GM21390 (cell line): ENCODE data around the gene PRR13.
"Not testable (repeated sequence)": the region's sequence is repeated elsewhere in the genome, so short reads cannot be mapped to it uniquely, and the experiment has no call there.

Source experiments
- ATAC-seq: cut with Tn5 transposase; IDR thresholded peaks from one replicate; pipeline ENCODE4 v1.9.1; 2021; ENCODE audit not compliant: unreplicated experiment

Gene PRR13

DNA sequence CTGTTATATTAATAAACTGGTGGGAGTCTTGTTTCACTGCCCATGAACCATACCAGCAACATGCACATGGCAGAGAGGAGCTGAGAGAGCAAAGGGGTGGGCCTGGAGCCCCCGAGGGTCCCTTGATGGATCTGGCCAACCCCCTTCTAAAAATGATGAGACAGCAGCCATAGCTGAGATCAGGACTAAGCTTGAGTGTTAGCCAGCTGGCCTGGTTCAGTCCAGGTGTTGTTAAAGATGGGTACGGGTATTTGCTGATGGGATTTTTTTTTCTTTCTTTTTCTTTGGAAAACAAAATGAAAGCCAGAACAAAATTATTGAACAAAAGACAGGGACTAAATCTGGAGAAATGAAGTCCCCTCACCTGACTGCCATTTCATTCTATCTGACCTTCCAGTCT is 26.3 kb downstream of the PRR13 start:
- no peak for ATAC-seq

DNA sequence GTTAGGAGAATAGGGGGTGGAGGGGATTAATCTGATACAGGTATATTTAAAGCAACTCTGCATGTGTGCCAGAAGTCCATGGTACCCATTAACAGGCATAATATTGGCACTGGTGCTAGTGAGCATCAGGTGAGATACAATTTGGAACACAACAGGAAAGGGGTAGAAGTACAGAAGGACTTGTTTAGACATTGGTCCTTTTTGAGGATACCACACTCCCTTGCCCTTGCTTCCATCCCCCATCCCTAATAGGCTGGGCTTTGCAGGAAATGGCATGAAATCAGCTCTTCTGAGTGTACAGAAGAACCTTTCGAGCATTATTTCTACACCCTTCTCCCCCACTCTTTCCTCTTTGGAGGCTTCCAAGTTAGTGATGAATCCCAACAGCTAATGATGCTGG is 26.7 kb downstream of the PRR13 start:
- ATAC-seq: no peak

DNA sequence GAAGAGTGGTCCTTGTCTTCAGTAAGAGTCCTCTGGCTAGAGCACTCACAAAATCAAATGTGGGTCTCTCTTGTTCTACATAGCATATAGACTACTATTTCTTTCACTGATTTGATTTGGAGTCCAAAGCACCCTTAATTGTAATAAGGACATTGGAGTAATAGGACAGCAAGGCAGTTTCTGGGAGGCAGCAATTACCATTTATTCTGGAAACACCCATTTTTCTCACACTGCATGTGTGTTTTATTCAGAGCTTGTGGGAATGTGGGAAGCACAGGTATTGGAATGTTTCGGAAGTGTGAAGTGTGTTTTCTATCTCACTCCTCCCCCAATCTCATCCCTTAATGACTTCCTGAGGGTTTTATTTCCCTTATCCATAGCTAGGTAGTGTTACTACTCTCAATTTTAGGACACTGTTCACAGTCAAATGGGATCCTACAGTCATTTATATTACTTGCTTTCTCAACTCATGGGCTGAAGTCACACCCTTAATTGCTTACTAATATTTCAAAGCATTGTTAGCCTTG is 30.6 kb downstream of the PRR13 start:
- no peak for ATAC-seq

DNA sequence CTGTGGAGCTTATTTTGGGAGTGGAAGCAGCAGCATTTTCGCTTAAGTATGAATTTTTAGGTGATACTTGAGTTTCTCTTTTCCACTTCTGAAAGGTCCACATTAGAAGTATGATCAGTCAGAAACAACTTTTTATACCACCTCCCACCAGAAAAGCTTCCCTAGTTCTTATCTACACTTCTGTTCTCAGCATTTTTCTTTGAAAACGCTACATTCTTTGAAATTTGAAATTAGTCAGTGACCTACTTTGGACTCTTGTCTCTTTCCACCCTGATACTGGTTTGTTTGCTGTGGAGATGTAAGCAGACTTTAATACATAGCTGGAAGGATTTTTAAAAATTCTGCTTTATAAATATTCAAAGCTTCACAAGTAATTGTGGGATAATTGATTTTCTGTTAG is 32.5 kb downstream of the PRR13 start:
- no peak for ATAC-seq

- ATAC-seq: no peak
Observed at GRCh38 chr12:53474819-53475218, 33.3 kb downstream of the PRR13 start.

GRCh38 chr12:53476769-53477209 is 35.3 kb downstream of the PRR13 start:
- ATAC-seq: no peak

GRCh38 chr12:53478865-53479264 is 37.3 kb downstream of the PRR13 start:
- no peak for ATAC-seq

GRCh38 chr12:53479331-53479730 is 37.8 kb downstream of the PRR13 start:
- no peak for ATAC-seq

DNA sequence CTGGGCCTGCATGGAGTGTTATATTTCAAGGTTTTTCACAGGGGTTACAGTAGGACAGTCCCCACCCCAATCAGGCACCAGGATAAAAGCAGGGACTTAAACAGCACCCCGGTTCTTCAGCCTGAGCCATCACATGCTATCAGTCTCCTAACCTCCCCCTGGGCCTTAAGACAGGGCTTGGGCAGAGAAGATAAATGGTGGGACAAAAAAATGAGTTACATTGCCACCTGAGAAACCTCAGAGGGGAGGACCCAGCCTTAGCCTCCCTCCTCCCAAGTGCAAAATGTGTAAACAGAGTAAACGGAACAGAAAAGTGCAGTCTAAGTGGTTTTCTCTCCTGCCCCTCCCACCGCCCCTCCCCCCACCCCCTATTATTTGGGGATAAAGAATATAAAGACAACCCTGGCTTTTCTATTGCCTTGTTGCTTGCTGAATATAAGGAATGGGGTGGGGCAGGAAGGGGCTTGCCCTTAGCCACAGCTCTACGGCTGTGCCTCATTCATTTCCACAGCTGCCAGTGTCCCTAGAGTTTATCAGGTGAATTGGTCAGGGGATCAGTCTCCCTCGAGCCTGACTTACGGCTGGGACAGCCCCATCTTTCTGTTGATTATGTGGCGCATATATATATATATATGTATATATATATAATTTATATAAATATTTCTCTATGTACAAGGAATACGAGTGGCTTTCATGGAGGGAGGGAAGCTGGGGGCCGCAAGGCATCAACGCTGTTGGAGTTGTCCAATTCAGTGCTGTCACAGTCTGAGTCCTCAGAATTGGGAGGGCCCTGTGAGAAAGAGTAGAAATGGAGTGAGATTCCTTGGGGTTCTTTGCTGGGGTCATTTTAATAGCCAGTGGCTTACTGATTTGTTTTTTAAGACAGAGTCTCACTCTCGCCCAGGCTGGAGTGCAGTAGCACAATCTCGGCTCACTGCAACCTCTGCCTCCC is 39.2 kb downstream of the PRR13 start:
- no peak for ATAC-seq

DNA sequence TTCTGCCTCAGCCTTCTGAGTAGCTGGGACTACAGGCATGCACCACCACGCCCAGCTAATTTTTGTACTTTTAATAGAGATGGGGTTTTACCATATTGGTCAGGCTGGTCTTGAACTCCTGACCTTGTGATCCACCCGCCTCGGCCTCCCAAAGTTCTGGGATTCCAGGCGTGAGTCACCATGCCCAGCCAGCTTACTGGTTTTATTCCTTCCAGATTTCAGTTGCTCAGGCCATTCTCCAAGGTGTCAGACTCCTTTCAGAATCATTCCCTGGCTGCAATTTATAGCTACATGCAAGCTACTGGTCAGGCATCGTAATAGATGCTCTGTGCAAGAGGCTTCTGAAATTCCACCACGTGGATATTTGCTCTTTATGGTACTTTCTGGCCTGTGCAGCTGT is 39.9 kb downstream of the PRR13 start:
- ATAC-seq: not testable (repeated sequence)

DNA sequence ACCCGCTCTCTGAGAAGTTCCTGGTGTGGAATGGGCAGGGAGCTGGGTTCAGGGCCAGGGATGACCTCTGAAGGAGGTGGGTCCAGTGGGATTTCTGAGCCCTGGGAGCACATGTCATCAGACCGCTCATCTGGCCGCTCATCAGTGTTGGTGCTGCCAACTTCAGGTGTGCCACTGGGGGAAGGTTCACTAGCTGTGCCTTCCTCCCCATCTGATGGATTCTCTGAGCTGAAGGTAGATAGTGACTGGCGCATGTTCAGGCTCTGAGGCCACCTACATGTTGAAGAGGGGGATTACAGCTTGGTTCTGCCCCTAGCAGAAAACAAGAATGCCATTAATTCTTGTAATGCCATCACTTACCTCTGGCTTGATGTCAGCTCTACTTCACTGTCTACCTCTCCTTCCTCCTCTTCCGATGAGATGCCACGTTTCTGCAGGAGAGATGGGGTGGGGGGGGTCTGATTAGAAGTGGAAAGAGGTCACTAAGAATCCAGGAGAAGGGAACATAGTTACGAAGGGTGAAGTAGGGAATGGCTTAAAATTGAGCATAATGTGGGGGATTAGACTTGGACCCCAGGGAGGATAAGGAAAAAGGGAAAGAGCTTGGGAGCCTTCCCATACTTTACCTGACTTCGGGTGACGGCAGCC is 40.5 kb downstream of the PRR13 start:
- ATAC-seq: no peak

GRCh38 chr12:53482626-53483168 is 41.2 kb downstream of the PRR13 start:
- no peak for ATAC-seq

- ATAC-seq: no peak
Observed at GRCh38 chr12:53483225-53483978, 41.9 kb downstream of the PRR13 start.

DNA sequence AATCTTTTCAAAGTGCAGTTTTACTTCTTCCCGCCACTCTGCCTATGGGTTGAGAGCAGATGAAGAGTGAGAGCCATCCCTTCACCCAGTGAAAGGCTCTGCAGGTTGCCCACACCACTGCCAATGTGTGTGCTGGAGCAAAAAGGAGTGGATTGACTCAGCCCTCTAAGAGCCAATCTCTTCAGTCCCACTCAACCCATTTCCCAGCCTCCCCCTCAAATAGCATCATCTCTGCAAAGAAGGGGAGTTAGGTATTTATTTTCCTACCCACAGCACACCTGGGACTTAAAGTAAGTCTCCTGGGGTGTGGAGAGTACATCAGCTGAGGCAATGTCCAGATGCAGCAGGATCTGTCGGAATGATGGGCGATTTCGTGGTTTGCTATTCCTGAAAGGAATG is 42.4 kb downstream of the PRR13 start:
- no peak for ATAC-seq

GRCh38 chr12:53484686-53485575 is 43.4 kb downstream of the PRR13 start:
- ATAC-seq: no peak

DNA sequence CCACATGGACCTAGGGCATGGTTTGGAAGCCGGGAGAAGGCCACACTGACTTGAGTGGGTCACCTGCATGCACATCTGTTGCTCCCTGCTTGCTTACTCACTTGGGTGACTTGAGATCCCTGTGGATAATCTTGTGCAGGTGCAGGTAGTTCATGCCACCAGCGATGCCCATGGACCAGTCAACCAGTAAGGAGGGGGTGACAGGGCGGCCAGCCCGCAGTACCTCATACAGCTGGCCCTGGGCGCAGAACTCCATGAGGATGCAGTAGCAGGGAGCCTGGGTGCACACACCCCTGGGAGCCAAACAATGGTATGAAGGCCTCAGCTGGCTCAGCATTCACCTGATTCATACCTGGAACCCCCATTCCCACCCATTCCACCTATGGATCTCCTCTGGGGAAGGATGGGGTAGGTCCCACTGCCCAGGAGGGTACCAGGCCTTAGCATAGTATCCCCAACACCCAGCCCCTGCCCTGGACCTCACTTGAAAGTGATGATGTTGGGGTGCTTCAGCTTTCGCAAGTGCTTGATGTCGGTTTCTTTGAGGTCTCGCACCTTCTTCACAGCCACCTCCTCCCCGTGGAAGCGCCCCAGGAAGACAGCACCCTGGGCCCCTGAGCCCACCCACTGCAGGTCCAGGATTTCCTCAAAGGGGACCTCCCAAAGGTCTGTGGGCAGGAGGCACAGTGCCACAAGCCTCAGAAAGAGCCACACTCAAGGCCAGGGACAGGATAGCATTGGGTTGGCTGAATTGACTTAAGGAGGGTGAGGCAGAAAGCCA is 44.6 kb downstream of the PRR13 start:
- ATAC-seq: no peak

GRCh38 chr12:53486736-53487487 is 45.4 kb downstream of the PRR13 start:
- ATAC-seq: no peak

DNA sequence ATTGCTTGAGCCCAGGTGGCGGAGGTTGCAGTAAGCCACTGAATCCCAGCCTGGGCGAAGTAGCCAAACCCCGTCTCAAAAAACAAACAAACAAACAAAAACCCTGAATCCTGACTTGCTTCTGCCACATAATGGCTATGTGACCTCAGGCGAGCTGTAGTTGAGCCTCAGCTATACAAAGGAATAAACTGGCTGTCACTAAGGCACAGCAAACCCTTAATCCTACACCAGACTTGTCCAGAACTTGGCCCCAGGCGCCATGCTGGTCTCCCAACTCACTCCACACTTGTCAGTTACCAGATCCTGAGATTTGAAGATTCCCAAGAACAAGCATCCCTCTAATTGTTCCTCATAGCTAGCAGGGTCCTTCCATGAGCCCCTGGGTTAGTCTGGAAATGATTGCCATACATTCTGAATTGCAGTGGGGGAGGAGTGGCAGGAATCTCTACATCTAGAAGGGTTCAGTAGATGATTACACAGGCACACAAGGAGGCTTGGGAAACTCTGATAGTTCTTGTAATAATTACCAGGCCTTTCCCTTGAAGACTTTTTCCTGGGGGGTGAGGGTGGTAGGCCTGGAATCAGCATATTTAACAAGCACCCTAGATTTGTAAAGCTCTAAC is 47.8 kb downstream of the PRR13 start:
- ATAC-seq: no peak
